NB4 (cell line): ENCODE measurements around the gene MAGI1.

Experiments used
- DNase-seq: peaks from one replicate; pipeline ENCODE4 v3.0.0; 2010; ENCODE audit warnings: low read depth
- H3K4me3 ChIP-seq: one replicate; pipeline ENCODE4 v1.5.1; 2011; ENCODE audit warnings: mild to moderate bottlenecking, low read depth, low read length, moderate library complexity
- CTCF ChIP-seq: IDR thresholded peaks from one replicate; pipeline ENCODE4 v1.5.1; 2012; ENCODE audit warnings: low read depth, low read length
- MYC ChIP-seq: IDR thresholded peaks from 2 replicates; pipeline ENCODE4 v1.6.1; 2011; ENCODE audit warnings: low read depth, low read length
- POLR2A ChIP-seq: IDR thresholded peaks from 2 replicates; pipeline ENCODE4 v1.6.1; 2011; ENCODE audit warnings: mild to moderate bottlenecking; ENCODE audit not compliant: insufficient read length; ENCODE audit errors: extremely low read depth
- TF ChIP-seq, protein P1 (sequence below): IDR thresholded peaks from 2 replicates; pipeline ENCODE4 v1.6.1; 2011; ENCODE audit warnings: low read depth, low read length

Gene MAGI1

GRCh38 chr3:65677486-65678010 lies 361.2 kb downstream of the MAGI1 start:
- no peak for DNase-seq
- no peak for TF ChIP-seq POLR2A
- TF ChIP-seq, protein P1, sequence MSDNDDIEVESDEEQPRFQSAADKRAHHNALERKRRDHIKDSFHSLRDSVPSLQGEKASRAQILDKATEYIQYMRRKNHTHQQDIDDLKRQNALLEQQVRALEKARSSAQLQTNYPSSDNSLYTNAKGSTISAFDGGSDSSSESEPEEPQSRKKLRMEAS = no peak
- TF ChIP-seq CTCF = no peak
- TF ChIP-seq MYC = no peak
- no peak overlapping the region for H3K4me3 ChIP-seq

- H3K4me3 ChIP-seq = no peak overlapping the region
- DNase-seq = no peak
- peak; percentile 1 for TF ChIP-seq CTCF
- TF ChIP-seq, protein P1 = no peak
Measured at GRCh38 chr3:65676580-65676979, 362.1 kb downstream of the MAGI1 start.

DNA sequence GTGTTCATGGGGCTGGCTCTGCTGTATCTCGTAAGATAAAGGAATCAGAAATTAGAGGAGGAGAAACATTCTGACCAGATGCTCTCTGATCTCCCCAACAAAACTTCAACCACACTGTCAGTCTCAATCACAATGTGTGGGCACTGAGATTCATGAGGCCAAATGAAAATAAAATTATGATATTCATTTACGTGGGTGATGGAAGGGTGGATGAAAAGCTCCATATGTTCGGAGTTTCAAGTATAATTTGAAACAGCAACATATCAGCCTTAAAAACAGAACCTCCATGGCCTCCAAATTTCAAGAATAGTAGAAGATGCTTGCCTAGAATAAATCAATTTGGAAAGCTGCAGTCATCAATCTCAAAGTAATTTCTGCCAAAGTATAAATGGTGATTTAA lies 363.7 kb downstream of the MAGI1 start:
- H3K4me3 ChIP-seq = no peak overlapping the region
- no peak for TF ChIP-seq MYC
- no peak for TF ChIP-seq CTCF
- TF ChIP-seq, protein P1 = no peak
- no peak for TF ChIP-seq POLR2A

GRCh38 chr3:65674226-65674625 lies 364.5 kb downstream of the MAGI1 start:
- TF ChIP-seq, protein P1 = no peak
- TF ChIP-seq MYC (no peak), CTCF (no peak), POLR2A (no peak)
- no peak overlapping the region for H3K4me3 ChIP-seq
- no peak for DNase-seq

More for the DNA sequence above, 363.7 kb downstream of the MAGI1 start:
- DNase-seq = no peak

DNA sequence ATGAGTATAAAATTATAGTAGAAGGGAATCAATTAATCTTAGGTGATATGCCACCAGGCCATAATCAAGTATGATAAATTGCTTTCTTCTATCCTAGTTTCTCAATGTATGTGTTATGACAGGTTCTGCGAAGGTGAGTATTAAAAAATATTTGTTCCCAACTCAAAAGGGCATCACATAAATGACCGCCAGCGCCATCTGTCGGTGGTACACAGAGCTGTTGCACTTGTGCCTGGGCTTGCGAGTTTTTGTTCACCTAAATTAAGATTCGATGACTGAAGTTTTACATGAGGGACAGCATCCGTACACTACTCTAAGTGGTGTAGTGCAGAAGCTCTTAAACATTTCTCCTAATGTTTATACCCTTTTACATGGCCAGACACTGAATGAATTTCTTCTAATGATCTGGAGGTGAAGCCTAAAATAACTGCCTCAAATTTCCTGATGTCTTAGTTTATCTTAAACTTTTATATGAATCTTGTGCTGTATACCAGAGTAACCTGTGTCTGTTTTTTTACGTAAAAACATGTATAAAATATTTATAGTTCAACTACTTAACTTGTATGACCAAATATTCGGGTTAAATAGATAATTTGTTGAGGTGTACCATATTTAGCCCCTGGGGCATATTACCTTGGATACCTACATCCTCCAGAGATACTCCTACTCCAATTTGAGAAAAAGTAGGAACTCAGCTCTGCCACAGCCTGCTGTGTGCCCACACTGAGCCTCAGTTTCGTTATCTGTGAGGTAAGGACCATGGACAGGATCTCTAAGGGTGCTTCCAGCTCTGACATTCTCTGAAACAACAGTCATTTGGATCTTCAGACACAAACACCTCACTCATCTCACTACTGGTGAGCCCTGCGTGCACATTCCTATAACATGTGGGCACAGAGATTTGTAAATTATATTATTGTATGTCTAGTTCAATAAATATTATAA lies 365.6 kb downstream of the MAGI1 start:
- peak; percentile 52 for DNase-seq
- TF ChIP-seq MYC = no peak
- TF ChIP-seq POLR2A = no peak
- TF ChIP-seq, protein P1 = no peak
- TF ChIP-seq CTCF = peak; percentile 72
- no peak overlapping the region for H3K4me3 ChIP-seq
